Muscle of arm (tissue), 12 donors: ENCODE results near the gene VPS37C. TPM values are rescaled to one million over a fixed set of nuclear protein-coding genes. Genes with fewer than 3 reads are reported as not detected.

Source experiments
- DNase-seq: peaks from one replicate; pipeline ENCODE4 v3.0.0-alpha.2; 2013
- polyA plus RNA-seq, 12 donors: library from polyadenylated mRNA; unstranded; fragments of 120-200 nt; gene quantifications; one replicate each; pipeline ENCODE4 v1.2.1, GENCODE V29; 2013; ENCODE audit not compliant: insufficient read length in 12 of 12

The VPS37C gene
- polyA plus RNA-seq, 12 donors, result 13.3 to 21.1 (median 15.7) TPM; not detected in 1

GRCh38 chr11:61119571-61119970 lies 41.7 kb downstream of the VPS37C start:
- no peak for DNase-seq

- DNase-seq, result no peak
Observed at GRCh38 chr11:61119055-61119454, 42.2 kb downstream of the VPS37C start.

GRCh38 chr11:61118406-61118805 lies 42.8 kb downstream of the VPS37C start:
- DNase-seq, result no peak

GRCh38 chr11:61118004-61118403 lies 43.2 kb downstream of the VPS37C start:
- no peak for DNase-seq

GRCh38 chr11:61117168-61117520 lies 44.1 kb downstream of the VPS37C start:
- DNase-seq, result no peak

GRCh38 chr11:61116426-61117167 lies 44.6 kb downstream of the VPS37C start:
- no peak for DNase-seq

GRCh38 chr11:61115498-61116224 lies 45.6 kb downstream of the VPS37C start:
- no peak for DNase-seq

- DNase-seq, result no peak
Observed at GRCh38 chr11:61114913-61115312, 46.3 kb downstream of the VPS37C start.

GRCh38 chr11:61113201-61113600 lies 48.0 kb downstream of the VPS37C start:
- DNase-seq, result no peak

GRCh38 chr11:61112575-61112974 lies 48.7 kb downstream of the VPS37C start:
- no peak for DNase-seq

GRCh38 chr11:61111786-61112517 lies 49.3 kb downstream of the VPS37C start:
- DNase-seq, result no peak

- no peak for DNase-seq
Observed at GRCh38 chr11:61111050-61111435, 50.2 kb downstream of the VPS37C start.

- no peak for DNase-seq
Observed at GRCh38 chr11:61110255-61111049, 50.8 kb downstream of the VPS37C start.

- DNase-seq, result no peak
Observed at GRCh38 chr11:61109671-61110070, 51.6 kb downstream of the VPS37C start.

GRCh38 chr11:61108847-61109585 lies 52.2 kb downstream of the VPS37C start:
- DNase-seq, result no peak

GRCh38 chr11:61107888-61108287 lies 53.3 kb downstream of the VPS37C start:
- DNase-seq, result no peak

GRCh38 chr11:61106894-61107470 lies 54.2 kb downstream of the VPS37C start:
- no peak for DNase-seq

GRCh38 chr11:61106296-61106695 lies 54.9 kb downstream of the VPS37C start:
- DNase-seq, result no peak

GRCh38 chr11:61104963-61105362 lies 56.3 kb downstream of the VPS37C start:
- DNase-seq, result no peak

GRCh38 chr11:61103851-61104423 lies 57.3 kb downstream of the VPS37C start:
- no peak for DNase-seq
